M059J (cell line): ENCODE measurements around the gene TDP1. TPM values are rescaled to one million over a fixed set of nuclear protein-coding genes. Genes with fewer than 3 reads are reported as not detected.
A peak's percentile ranks its signal among the peaks of the same experiment; 100 is the strongest.
"Not testable (repeated sequence)": the region's sequence is repeated elsewhere in the genome, so short reads cannot be mapped to it uniquely, and the experiment has no call there.

Experiments
- DNase-seq: peaks from one replicate; pipeline ENCODE4 v3.0.0-alpha.2; 2012; ENCODE audit warnings: low read depth
- total RNA-seq: library from RNA; depleted of rRNA; stranded (reverse); fragments of >200 nt; shearing (Covaris generic); gene quantifications from 2 replicates; pipeline ENCODE4 v1.2.3, GENCODE V29; 2014

TDP1 gene
- total RNA-seq, 1 experiment from 2014 or later: 34.8 TPM

GRCh38 chr14:90049390-90049789 is 93.7 kb downstream of the TDP1 start:
- DNase-seq: no peak

- no peak for DNase-seq
Observed at GRCh38 chr14:90050271-90050670, 94.5 kb downstream of the TDP1 start.

- peak; percentile 26 for DNase-seq
Observed at GRCh38 chr14:90053044-90053443, 97.3 kb downstream of the TDP1 start.

DNA sequence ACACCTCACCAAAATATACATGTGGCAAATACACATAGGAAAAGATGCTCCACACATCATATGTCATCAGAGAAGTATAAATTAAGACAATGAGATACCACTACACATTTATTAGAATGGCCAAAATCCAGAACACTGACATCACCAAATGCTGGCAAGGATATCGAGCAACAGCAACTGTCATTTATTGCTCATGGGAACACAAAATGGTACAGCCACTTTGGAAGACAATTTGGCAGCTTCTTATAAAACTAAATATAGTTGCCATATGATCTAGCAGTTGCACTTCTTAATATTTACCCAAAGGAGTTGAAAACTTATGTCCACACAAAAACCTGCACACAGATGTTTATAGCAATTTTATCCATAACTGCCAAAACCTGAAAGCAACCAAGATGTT is 99.1 kb downstream of the TDP1 start:
- DNase-seq: no peak

DNA sequence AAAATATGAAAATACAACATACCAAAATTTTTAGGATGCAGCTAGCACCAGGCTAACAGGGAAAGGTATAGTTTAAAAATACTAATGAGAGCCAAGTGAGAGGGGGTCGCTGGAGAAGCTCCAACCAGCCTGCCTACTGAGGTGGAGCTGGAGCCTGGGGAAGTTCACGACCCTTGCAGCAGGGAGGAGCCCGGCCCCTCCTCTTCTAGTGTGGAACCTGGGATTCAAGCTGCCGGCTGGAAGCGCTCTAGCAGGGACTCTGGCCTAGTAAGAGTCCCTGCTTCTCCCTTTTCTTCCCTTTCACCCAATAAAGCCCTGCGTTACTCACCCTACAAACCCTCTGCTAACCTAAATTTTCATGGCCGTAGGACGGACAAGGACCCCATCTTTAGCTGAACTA is 101.1 kb downstream of the TDP1 start:
- no peak for DNase-seq

DNA sequence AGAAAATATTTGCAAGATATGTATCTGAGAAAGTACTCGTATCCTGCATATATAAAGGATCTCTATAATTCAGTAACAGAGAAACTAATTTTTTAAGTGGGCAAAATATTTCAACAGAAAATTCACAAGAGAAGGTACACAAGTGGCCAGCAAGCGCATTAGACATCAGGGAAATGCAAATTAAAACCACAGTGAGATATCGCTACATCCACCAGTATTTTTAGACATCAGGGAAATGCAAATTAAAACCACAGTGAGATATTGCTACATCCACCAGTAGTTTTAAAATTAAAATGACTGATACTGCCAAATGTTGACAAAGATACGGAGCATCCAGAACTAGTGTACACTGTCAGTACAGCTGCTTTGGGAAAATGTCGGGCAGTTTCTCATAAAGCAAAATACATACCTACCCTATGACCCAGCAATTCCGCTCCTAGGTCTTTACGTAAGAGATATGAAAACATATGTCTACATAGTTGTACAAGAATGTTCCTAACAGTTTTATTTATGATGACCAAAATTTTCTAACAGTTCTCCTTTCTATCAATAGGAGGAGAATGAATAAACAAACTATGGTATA is 103.2 kb downstream of the TDP1 start:
- no peak for DNase-seq

DNA sequence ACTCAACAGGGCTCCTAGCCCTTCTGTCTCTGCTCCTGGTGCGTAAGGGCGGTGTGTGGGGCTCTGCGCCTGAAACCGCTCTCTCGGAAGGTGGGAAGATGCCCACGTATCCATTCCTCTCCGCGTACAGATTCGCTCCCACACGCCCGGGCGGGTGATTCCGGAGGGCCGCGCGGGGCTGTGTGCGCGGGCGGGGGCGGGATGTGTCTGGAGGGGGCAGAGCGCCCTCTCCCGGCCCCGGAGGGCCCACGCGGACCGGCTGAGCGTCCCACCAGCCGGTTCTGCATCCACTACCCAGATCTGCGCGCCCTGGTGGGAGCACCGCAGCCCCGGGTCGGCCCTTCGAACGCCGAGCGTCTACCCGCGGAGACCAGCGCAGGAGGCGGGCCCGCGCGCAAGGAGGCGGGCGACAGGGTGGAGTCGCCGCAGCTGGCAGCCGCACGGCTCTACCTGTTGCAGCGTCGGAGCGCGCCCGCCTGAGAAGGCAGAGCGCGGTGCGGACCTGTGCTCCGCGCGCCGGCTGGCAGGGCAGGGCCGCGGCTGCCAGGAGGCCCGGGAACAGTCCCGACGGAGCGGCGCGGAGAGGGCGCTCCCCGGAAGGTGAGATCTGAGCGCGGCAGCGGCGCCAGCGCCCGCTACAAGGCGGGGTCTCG is 104.7 kb downstream of the TDP1 start:
- DNase-seq: peak; percentile 49

DNA sequence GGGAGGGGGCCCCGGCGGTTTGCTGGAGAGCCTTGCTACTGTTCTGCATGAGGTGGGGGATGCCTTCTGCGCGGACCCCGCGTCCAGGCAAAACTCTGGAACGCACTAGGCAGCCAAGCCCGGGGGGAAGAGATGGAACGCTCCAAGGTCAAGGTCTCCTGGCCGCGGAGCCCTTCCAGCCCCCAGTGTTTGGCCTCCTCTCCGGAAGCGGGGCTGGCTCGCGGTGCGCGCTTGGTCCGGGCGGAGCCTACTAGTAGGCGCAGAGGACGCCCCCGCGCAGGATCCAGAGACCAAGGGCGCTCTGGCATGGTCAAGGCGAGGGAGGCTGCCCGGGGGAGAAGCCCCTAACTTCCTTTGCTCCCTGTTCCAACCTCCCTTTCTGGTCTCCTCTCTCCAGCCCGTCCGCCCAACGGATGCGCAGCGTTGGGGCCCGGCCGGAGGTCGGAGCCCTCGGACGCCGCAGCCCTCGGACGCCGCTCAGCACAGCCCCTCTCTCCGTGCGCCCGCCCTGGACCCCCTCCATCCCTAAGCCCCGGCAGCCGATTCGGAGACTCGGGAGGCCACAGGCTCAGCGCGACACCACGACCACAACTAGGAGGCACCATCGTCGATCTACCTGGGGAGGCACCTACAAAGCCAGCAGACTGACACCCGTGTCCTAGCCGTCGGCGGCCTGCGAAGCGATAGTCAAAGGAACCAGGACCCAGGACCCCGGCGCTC is 105.4 kb downstream of the TDP1 start:
- no peak for DNase-seq

- DNase-seq: no peak
Observed at GRCh38 chr14:90061685-90062126, 106.0 kb downstream of the TDP1 start, which contains the start of gene KCNK13. KCNK13 (plus strand) TSS chr14:90061994; CDS start chr14:90062206, 212 bp downstream.

DNA sequence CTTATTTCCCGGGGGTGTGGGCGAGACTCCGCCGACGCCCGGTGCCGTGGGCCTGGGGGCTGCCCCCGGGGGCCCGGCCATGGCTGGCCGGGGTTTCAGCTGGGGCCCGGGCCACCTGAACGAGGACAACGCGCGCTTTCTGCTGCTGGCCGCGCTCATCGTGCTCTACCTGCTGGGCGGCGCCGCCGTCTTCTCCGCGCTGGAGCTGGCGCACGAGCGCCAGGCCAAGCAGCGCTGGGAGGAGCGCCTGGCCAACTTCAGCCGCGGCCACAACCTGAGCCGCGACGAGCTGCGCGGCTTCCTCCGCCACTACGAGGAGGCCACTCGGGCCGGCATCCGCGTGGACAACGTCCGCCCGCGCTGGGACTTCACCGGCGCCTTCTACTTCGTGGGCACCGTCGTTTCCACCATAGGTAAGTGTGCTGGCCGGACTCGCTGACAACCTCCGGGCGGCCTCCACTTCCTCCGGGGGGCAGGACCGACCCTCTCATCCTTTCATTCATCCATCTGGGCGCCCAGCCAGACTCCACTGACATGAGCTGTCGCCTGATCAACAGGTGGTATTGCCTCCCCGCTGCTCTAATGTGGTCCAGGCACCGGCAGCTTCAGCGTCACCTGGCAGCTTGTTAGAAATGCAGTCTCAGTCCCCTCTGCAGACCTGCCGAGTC is 106.5 kb downstream of the TDP1 start:
- no peak for DNase-seq

DNA sequence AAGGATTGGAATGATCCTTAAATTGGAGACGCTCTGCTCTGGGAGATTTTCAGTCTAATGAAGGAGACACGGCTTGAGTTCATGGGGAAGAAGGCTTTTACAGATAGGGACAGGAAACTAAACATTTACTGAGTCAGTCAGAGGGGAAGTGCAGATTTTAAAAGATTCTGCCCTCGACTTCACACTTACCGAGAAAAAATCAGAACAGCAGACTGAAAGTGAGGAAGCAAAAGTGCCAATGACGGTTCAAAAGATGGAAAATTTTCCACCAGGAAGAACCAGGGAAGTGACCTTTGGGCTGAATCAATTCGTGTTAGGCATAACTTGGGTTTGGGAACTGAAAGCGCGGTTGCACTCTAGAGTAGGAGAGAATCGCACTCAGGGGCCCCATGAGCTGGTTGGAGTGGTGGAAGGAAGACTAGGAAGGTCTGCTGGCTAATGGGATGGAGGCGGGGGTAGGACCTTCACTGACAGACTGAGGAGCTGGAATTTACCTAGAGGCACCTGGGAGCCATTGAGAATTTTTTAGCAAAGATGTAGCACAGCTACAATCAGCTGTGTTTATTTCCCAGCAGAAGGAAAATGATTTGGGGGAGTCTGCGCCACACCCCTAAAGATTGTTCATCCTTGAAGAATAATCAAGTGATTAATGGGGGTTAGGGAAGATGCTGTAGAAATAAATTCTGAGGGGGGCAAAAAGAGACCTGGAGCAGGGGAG is 107.3 kb downstream of the TDP1 start:
- DNase-seq: no peak

DNA sequence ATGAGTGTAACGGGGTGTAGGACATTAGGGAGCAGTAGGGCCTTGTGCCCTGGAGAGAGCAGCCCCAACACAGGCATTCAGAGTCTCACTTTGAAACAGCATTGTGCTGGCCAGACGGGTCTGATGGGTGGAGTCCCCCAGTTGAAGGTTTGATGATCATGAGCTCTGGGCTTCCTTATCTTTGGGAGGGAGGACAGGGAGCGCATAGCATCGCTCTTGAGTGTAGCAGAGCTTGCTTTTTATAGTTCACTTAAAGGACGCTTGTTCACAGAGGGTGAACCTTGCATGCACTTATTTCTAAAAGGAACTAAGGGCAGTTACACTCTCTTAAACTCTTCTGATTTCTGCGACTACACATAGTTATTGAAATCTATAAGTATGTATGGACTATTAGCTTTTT is 116.6 kb downstream of the TDP1 start:
- DNase-seq: no peak

GRCh38 chr14:90079576-90079975 is 123.8 kb downstream of the TDP1 start:
- no peak for DNase-seq

GRCh38 chr14:90087433-90087832 is 131.7 kb downstream of the TDP1 start:
- peak; percentile 73 for DNase-seq

GRCh38 chr14:90088176-90088575 is 132.4 kb downstream of the TDP1 start:
- no peak for DNase-seq

GRCh38 chr14:90089486-90089885 is 133.8 kb downstream of the TDP1 start:
- not testable (repeated sequence) for DNase-seq

DNA sequence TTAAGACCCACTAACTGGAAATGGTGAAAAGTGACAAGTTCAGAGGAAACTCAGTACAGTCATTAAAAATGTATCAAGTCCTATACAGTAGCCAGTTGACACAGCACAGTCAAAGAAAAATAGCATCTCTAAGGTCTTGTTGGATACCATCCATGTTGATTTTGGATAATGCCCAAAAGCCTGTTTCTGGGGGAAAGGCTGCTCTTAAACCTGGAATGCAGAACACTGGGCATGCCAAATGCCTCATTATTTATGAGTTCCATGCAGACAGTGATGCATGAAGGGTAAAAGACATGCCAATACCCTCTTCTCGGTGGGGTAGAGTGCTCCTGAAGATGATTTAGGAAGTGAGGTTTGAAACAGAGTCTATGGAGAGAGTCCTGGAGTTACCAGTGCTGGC is 135.7 kb downstream of the TDP1 start:
- peak; percentile 82 for DNase-seq

DNA sequence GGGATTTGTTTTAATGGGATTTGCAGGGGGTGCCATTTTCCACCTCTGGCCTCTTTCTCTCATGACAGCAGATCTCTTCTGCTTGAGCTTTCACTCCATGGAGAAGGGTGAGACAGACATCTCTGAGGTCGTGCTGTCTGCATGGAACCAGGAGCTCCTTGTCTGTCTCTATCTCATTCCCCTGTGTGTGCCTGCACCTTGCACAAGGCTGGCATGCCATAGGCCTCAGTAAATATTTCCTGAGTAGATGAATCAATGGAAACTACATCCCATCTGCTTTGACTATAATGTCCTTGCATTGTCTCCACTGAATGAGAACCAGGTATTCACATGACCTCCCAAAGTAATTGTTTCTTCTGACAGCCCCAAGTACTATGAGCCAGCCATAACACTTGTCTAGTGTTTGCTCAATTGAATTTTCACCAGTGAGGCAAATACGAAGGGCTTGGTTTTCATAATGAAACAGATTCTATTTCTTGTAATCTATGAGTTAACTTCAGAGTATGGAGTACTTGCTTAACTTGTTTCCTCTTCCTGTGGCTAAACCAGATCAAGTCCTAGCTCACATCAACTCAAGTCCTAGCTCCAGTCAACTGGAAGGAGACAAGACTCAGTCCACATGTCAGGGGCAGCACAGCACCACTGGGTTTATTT is 138.3 kb downstream of the TDP1 start:
- peak; percentile 65 for DNase-seq
